Skeletal muscle cell (primary cell): ENCODE results near the gene SPATA46.

Source experiments
- DNase-seq: peaks from one replicate; pipeline ENCODE4 v3.0.0-alpha.2; 2010; ENCODE audit warnings: low read depth
- H3K4me3 ChIP-seq: 2 replicates; pipeline ENCODE4 v1.5.1; 2011; ENCODE audit warnings: low read depth, mild to moderate bottlenecking, control low read depth, low read length, moderate library complexity

The SPATA46 gene

GRCh38 chr1:162396201-162396906 is 19.7 kb upstream of the SPATA46 start:
- DNase-seq, result no peak
- H3K4me3 ChIP-seq, result no peak overlapping the region

DNA sequence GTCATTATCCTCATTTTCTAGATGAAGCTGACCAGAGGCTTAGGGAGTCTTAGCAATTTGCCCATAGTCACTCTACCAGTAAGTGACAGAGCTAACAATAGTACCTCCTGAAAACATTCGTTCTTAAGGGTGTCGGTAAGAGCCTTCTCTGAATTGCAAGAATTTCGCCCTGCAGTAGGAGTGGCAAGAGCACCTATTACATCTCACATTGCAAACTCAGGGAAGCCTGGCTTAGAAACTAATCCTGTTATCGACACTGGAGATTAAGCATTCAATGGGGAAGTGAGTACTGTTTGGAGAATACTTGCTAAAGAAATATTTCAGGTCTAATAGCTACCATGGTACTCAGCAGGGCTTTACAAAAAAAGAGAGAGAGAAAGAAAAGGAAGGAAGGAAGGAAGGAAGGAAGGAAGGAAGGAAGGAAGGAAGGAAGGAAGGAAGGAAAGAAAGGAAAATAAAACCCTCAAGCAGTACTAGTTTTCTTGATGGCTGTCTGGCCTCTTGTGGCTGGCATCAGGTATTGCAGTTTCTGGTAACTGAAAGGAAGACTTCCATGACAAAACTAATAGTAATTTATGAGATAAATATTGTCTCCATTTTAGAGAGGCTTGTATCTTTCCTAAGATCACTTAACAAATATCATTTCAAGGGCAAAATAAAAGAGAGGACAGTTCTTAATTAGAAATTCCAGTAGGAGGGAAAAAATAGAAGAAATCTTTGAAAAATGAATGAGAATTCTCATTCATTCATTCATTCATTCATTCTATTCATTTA is 15.3 kb upstream of the SPATA46 start:
- no peak for DNase-seq
- no peak overlapping the region for H3K4me3 ChIP-seq

- no peak overlapping the region for H3K4me3 ChIP-seq
- no peak for DNase-seq
These were observed 13.9 kb upstream of the SPATA46 start for GRCh38 chr1:162390396-162391185.

GRCh38 chr1:162389971-162390370 is 13.3 kb upstream of the SPATA46 start:
- no peak overlapping the region for H3K4me3 ChIP-seq
- no peak for DNase-seq

- peak; percentile 60 for DNase-seq
- H3K4me3 ChIP-seq, result no peak overlapping the region
These were observed 12.6 kb upstream of the SPATA46 start for GRCh38 chr1:162389021-162389818.

GRCh38 chr1:162388615-162389014 is 12.0 kb upstream of the SPATA46 start:
- H3K4me3 ChIP-seq, result no peak overlapping the region
- DNase-seq, result no peak

DNA sequence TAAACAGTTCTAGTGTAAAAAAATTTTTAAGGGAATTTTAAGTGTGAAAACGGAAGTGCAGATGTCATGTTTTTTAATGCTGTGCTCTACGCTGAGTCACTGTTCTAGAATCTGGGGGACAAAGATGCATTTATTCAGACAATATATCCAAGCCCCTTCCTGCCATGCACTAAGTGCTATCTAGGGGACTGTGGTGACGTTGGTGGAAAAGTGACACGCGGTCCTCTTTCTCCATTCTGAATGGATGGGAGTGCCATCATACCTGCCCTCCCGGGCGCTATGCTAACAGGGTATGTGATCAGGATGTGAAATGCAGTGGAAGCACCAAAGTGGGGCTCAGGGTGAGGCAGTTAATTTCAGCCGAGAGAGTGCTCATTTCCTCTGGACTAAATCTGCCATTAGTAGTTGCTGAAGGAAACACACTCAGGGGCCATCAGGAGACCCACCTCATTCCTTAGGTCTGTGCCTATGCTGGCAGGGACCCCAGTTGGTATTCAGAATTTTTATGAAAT is 11.5 kb upstream of the SPATA46 start:
- no peak overlapping the region for H3K4me3 ChIP-seq
- no peak for DNase-seq

DNA sequence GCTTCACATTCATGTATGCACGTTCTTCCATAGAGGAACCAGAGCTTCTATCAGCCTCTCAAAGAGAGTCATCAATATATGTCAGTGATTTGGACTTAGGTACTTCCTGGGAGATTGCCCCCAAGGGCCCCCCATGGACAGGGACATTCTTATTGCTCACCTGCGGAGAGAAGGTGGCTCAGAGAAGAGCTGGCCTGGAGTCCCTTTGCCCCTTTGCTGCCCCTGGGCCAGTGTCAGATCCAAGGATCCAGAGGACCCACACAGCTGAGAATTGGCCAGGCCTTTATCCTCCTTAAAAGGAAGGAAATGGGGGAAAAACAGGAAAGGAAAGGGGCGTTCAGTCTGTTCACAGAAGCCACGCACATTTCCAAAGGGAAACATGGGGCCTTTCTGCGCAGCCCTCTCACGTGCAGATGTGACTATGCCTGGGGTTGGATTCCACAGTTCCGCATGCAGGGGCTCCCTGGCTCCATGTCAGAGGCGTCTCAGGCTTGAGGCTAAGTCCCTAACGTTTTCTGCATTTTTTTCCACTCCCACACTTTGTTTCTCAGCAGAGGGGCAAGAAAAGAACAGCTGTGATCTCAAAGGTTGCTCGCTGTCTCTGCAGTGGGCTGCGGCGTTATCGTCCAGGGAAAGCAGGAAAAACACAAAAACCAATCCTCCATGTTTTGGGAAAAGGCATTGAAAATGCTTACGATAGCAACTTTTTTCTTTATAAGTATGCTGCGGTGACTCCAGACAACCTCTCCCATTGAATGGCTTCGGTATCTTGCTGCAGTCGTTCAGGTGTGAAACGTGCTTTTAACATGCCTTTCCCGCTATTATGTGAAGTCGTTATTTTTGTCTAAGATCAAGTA is 10.8 kb upstream of the SPATA46 start:
- no peak overlapping the region for H3K4me3 ChIP-seq
- no peak for DNase-seq

DNA sequence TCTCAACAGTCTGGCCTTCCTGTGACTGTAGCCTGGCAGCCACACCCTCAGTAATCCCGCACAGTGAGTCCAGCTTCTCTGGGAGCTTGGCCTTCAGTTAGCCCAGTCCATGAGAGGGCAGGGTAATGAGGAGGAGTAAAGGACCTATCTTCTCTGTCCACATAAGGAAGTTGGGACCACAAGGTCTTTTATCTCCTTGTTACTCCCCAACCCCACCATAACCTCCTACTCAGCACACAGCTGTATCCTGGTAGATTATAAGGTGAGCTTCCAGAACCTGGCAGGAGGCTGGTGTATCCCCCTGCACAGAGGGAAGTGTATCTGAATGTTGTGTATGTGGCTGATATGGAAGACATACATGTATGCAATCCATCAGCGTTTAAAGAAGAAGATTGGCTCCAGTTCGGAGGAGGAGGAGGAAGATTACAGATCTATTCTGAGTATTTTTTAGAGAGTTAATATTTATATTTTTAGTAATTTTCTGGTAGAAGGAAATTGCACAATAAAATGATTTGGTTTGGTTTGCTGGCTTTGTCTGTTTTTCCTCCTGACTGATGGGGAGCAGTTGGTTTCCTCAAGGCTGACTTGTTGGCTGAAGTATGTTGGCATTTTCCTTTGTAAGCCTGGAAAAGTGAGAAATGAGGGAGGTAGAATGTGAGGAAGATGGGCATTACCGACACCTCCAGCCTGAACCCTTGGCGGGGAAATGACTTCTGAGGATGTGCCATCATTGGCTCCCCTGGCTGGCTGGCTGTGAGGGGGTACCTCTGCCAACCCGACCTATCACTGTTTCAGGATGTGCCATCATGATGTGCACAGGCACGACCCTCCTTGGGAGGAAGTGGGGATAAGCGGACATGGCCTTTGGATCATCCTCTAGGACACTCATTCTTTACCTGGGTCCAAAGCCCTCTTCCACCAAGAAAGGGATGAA is 9.9 kb upstream of the SPATA46 start:
- H3K4me3 ChIP-seq, result no peak overlapping the region
- DNase-seq, result no peak

DNA sequence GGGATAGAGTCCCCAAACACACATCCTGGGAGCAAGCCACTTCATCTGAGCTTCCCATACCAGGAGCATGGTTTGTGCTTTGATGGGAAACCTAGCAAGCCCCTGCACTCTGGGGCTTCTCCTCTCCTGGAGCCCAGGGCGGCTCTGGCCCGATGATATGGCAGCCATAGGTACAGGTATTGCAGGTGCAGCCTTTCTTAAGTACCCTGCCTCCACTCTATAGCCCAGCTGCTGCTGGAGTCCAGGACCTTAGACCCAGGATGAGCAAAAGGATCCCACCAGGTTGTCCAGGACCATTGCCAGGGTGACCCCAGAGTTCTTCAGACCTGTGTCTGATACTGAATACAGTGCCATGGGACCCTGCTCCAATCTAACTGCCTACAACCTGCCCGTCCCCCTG is 9.0 kb upstream of the SPATA46 start:
- DNase-seq, result no peak
- H3K4me3 ChIP-seq, result no peak overlapping the region

DNA sequence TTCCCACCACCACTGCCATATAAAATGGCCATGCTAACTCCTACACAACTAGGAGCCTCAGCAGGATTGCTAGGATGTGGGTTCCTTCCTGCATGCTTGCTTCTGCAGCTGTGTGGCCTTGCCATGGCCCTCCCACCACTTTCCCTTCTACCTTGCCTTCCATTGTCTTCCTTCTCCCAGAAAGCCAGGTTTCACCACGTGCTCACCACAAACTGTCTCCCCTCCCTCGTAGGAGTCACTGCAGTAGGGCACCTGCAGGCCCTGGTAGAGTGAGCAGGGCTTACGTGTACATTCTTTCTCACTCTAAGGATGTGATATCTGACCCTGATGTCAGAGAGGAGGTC is 8.6 kb upstream of the SPATA46 start:
- no peak overlapping the region for H3K4me3 ChIP-seq
- DNase-seq, result no peak

DNA sequence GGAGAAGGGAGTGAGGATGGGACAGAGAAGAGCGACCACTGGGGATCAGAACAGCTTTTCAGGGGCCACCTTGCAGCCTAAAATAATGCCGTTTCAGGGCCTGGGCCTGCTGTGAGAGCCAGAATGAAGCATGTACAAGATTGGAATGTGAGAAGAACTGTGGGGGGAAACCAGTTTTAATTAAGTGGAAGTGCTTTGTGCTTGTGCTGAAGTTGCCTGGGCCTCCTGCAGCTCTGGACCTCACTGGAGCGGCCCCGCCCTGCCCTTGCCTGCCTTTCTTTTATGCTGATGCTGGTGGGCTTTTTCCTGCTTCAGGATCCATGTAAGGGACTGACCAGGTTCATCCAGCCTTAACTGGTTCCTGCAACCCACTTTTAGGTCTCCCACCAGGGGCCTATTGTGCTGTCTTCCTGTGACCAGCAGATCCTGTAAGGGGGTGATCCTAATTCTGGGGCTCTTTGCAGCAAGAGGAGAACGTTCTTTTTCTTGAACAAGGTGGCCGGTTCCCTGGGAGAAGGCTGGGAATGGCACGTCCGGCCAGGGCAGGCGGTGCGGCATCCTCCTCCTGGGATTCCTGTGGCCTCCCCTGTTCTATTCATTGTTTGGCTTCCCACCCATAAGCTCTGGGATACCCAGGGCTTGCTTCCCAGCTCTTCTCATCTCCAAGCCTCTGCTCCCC is 8.1 kb upstream of the SPATA46 start:
- DNase-seq, result no peak
- H3K4me3 ChIP-seq, result no peak overlapping the region

GRCh38 chr1:162384116-162384515 is 7.5 kb upstream of the SPATA46 start:
- H3K4me3 ChIP-seq, result no peak overlapping the region
- DNase-seq, result no peak

DNA sequence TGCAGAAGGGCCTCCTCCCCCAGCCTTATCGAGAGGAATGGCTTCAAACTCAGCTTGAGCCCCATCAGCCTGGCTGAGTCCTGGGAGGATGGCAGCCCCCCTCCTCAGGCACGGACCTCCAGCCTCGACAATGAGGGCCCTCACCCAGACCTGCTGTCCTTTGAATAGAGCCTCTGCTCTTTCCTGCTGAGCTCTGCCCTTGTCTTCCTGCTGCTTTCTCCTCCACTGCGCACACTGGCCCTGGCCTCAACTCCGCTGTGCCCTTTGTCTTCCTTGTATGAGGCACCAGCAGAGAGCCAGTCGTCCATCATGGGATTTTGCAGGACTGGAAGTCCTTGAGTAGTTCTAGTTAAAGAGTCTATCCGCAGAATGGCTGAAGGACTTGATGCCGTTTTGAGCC is 6.9 kb upstream of the SPATA46 start:
- DNase-seq, result no peak
- H3K4me3 ChIP-seq, result no peak overlapping the region

DNA sequence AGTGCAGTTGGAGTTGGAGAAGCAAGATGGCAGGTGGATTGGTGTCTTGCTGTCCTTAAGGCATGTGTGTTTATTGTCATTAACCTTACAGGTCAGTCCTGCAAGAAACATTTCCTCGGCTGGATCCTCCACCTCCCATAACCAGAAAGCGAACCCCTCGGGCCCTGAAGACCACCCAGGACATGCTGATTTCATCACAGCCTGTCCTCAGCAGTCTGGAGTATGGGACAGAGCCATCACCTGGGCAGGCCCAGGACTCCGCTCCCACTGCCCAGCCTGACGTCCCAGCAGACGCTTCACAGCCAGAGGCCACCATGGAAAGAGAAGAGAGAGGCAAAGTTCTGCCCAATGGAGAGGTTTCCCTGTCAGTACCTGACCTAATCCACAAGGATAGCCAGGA is 6.4 kb upstream of the SPATA46 start:
- DNase-seq, result no peak
- H3K4me3 ChIP-seq, result no peak overlapping the region

GRCh38 chr1:162381941-162382750 is 5.5 kb upstream of the SPATA46 start:
- DNase-seq, result no peak
- H3K4me3 ChIP-seq, result no peak overlapping the region
